Mammary microvascular endothelial cell (primary cell): ENCODE data around the gene FRAT1. TPM values are rescaled to one million over a fixed set of nuclear protein-coding genes. Genes with fewer than 3 reads are reported as not detected.

ENCODE experiments used
- total RNA-seq: library from RNA; depleted of rRNA; stranded (reverse); fragments of >200 nt; gene quantifications from 2 replicates; pipeline ENCODE4 v1.2.3, GENCODE V29; 2015

The FRAT1 gene, protein sequence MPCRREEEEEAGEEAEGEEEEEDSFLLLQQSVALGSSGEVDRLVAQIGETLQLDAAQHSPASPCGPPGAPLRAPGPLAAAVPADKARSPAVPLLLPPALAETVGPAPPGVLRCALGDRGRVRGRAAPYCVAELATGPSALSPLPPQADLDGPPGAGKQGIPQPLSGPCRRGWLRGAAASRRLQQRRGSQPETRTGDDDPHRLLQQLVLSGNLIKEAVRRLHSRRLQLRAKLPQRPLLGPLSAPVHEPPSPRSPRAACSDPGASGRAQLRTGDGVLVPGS
- total RNA-seq: 1.1 and 1.9 TPM in 2 replicates

GRCh38 chr10:97318772-97319651, at the start of gene FRAT1:
FRAT1 (plus strand) TSS chr10:97319271; CDS start chr10:97319454, 183 bp downstream.

GRCh38 chr10:97292097-97292861, 26.8 kb upstream of the FRAT1 start, which contains the start of gene ARHGAP19:
ARHGAP19 (minus strand) TSS chr10:97292637; CDS start chr10:97292627, 10 bp downstream.

DNA sequence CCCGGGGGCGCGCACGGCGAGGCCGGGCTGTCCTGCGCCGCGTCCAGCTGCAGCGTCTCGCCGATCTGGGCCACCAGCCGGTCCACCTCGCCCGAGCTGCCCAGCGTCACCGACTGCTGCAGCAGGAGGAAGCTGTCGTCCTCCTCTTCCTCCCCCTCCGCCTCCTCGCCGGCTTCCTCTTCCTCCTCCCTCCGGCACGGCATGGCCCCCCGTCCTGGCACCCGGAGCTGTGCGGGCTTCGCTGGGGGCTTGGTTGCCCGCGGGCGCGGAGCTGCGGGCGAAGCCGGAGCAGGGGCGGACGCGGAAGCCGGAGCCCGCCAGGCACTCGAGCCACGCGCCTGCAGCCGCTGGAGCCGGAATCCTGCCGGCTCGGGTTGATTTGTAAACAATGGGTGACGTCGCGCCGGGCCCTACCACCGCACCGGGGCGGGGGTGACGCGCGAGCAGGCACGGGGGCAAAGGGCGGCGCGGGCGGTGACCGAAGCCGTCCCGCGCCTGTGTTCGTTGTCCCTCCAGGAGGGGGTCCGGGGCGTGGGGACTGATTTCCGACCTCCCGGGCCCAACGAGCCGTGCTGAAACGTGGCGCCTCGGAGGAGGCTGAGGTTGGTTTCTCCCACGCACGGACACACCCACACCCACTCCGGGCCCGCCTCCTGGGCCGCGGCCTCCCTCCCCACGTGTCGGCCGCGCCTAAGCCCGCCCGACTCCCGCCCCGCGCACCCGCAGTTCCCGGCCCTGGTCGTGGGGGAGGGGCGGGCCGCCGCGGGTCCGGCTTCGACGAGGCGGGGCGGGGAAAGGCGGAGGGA, 15.5 kb downstream of the FRAT1 start, which contains the start of gene FRAT2:
TSS of gene FRAT2 (minus strand) at position 360 of the 806 bp plus-strand sequence. CDS start at position 203, 157 bp downstream.

Other genes starting within 250 kb of the FRAT1 start
- gene SLIT1, start 133.3 kb upstream of the FRAT1 start, total RNA-seq: not detected in 2 replicates
- 17.0 and 17.5 TPM in 2 replicates for gene ARHGAP19, start 26.6 kb upstream of the FRAT1 start, total RNA-seq
- gene FRAT2, start 15.5 kb downstream of the FRAT1 start, total RNA-seq: 9.0 and 12.3 TPM in 2 replicates
- 33.5 and 41.9 TPM in 2 replicates for gene RRP12, start 82.1 kb downstream of the FRAT1 start, total RNA-seq
- gene PGAM1, start 106.9 kb downstream of the FRAT1 start, total RNA-seq: 564 and 638 TPM in 2 replicates
- 47.9 and 53.0 TPM in 2 replicates for gene EXOSC1, start 126.7 kb downstream of the FRAT1 start, total RNA-seq
- gene ZDHHC16, start 126.9 kb downstream of the FRAT1 start, total RNA-seq: 47.6 and 57.6 TPM in 2 replicates
- gene MMS19, start 179.2 kb downstream of the FRAT1 start, total RNA-seq: 102 and 107 TPM in 2 replicates
- gene UBTD1, start 179.7 kb downstream of the FRAT1 start, total RNA-seq: 29.5 and 31.7 TPM in 2 replicates